BLaER1 treated with 17β-estradiol and CSF1 and Interleukin-3, amounts not matched to agents 10 nM and 100 nM (cell line): ENCODE measurements around the gene SYT6.
A peak's percentile ranks its signal among the peaks of the same experiment; 100 is the strongest.

Source experiments
- H3K27ac ChIP-seq, 11 experiments: shearing (Covaris generic); formaldehyde crosslinking; 2 replicates each; pipeline ENCODE4 v1.8.1; 2022
- H3K27me3 ChIP-seq, 11 experiments: shearing (Covaris generic); formaldehyde crosslinking; 2 replicates each; pipeline ENCODE4 v1.8.1; 2022
- H3K36me3 ChIP-seq, 11 experiments: shearing (Covaris generic); formaldehyde crosslinking; 2 replicates each; pipeline ENCODE4 v1.8.1; 2022
- H3K4me1 ChIP-seq, 10 experiments: shearing (Covaris generic); formaldehyde crosslinking; 2 replicates each; pipeline ENCODE4 v1.8.1; 2022
- H3K4me2 ChIP-seq, 11 experiments: shearing (Covaris generic); formaldehyde crosslinking; 2 replicates each; pipeline ENCODE4 v1.8.1; 2022
- H3K4me3 ChIP-seq, 10 experiments: shearing (Covaris generic); formaldehyde crosslinking; 2 replicates each; pipeline ENCODE4 v1.8.1; 2022
- H3K9ac ChIP-seq, 11 experiments: shearing (Covaris generic); formaldehyde crosslinking; 2 replicates each; pipeline ENCODE4 v1.8.1; 2022
- H3K9me3 ChIP-seq, 11 experiments: shearing (Covaris generic); formaldehyde crosslinking; replicated peaks in 1 of 11; 2 replicates each; pipeline ENCODE4 v1.8.1; 2022
- H4K20me1 ChIP-seq, 11 experiments: shearing (Covaris generic); formaldehyde crosslinking; 2 replicates each; pipeline ENCODE4 v1.8.1; 2022
- Cebpa-rat ChIP-seq, 11 experiments: shearing (Covaris generic); IDR thresholded peaks; 2 replicates each; pipeline ENCODE4 v1.8.1; 2022

SYT6 gene

DNA sequence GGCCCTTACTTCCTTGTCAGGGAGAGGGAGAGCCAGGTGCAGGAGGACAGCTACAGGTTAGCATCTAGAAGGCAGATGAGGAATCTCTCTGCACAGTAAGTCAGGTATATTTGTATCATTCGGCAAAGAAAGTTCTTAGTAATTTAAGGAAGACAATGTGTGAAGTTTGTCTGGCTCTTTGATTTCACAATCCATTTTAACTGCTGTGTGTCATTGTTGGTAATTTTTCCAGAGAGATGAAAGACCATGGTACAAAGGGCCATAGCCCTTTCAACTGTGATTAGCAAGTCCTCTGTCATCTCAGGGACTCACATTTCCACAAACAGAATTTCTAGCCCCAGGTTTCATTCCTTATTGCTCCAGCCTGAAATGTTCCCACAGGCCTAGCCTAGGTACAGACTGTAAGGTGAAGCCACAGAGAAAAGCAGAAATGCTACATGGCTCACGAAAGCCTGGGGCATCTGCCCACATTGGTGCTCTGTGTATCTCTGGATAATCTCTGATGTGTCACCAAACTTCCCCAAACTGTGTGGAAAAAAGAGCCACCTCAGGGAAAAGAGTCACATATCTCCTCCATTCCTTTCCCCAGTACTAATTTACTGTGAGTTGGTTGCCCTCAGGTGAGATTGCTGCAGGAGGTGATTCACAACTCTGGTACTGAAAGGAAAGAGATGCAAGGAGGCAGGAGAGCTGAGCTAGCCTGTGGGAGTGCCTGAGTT, 70.6 kb downstream of the SYT6 start:
- no peaks in the 10 kb centered on the region for H3K36me3 ChIP-seq
- no peak overlapping the region for H3K9ac ChIP-seq
- H3K9me3 ChIP-seq = no peaks in the 10 kb centered on the region; a peak in 1 of 22 replicates
- TF ChIP-seq Cebpa-rat (IDR thresholded peaks at IDR 0.05) = peak in 2 of 11 experiments; percentile 4 to 7; a peak in 1 of 22 replicates
- H3K4me2 ChIP-seq = 0 out of 22 replicates have a peak overlapping the region, but pooled peaks of 1 of the 11 experiments have one; percentile 19
- no peaks in the 10 kb centered on the region for H4K20me1 ChIP-seq
- H3K4me1 ChIP-seq = peaks cover 0 to 28% (median 0%) of the 10 kb centered on the region in 10 experiments; a peak in 8 of 20 replicates
- no peak overlapping the region for H3K4me3 ChIP-seq
- no peaks in the 10 kb centered on the region for H3K27me3 ChIP-seq
- H3K27ac ChIP-seq = no peak overlapping the region

GRCh38 chr1:114082304-114082630, 71.4 kb downstream of the SYT6 start:
- H3K9ac ChIP-seq = no peak overlapping the region
- no peaks in the 10 kb centered on the region for H3K9me3 ChIP-seq
- peaks cover 0 to 28% (median 0%) of the 10 kb centered on the region in 10 experiments; a peak in 8 of 20 replicates for H3K4me1 ChIP-seq
- H3K4me3 ChIP-seq = no peak overlapping the region
- H4K20me1 ChIP-seq = no peaks in the 10 kb centered on the region
- peak overlapping the region in 2 of 11 experiments; percentile 28 to 57; a peak in 2 of 22 replicates for H3K4me2 ChIP-seq
- H3K27me3 ChIP-seq = no peaks in the 10 kb centered on the region
- H3K36me3 ChIP-seq = no peaks in the 10 kb centered on the region
- no peak overlapping the region for H3K27ac ChIP-seq
- TF ChIP-seq Cebpa-rat (IDR thresholded peaks at IDR 0.05) = no peak

- Histone ChIP-seq H3K4me3 (no peak overlapping the region), H3K9ac (no peak overlapping the region), H3K27me3 (no peaks in the 10 kb centered on the region), H3K4me1 (peaks cover 0 to 28% (median 0%) of the 10 kb centered on the region in 10 experiments; a peak in 8 of 20 replicates), H3K9me3 (no peaks in the 10 kb centered on the region), H3K4me2 (peak overlapping the region in 2 of 11 experiments; percentile 28 to 57; a peak in 3 of 22 replicates), H4K20me1 (no peaks in the 10 kb centered on the region), H3K27ac (no peak overlapping the region), H3K36me3 (no peaks in the 10 kb centered on the region)
- TF ChIP-seq Cebpa-rat (IDR thresholded peaks at IDR 0.05) = no peak
Observed at GRCh38 chr1:114081437-114082303, 72.0 kb downstream of the SYT6 start.

- Histone ChIP-seq H3K4me1 (peaks cover 0 to 35% (median 7%) of the 10 kb centered on the region in 10 experiments; a peak in 14 of 20 replicates), H3K9me3 (no peaks in the 10 kb centered on the region), H3K4me2 (peak overlapping the region in 2 of 11 experiments; percentile 28 to 57; a peak in 3 of 22 replicates), H3K9ac (no peak overlapping the region), H3K27me3 (no peaks in the 10 kb centered on the region), H4K20me1 (no peaks in the 10 kb centered on the region), H3K27ac (no peak overlapping the region), H3K4me3 (no peak overlapping the region), H3K36me3 (no peaks in the 10 kb centered on the region)
- no peak for TF ChIP-seq Cebpa-rat (IDR thresholded peaks at IDR 0.05)
Observed at GRCh38 chr1:114080511-114081436, 72.9 kb downstream of the SYT6 start.

- Histone ChIP-seq H3K4me1 (peaks cover 0 to 44% (median 11%) of the 10 kb centered on the region in 10 experiments; a peak in 14 of 20 replicates), H3K4me2 (no peak overlapping the region), H3K9me3 (no peaks in the 10 kb centered on the region), H3K9ac (no peak overlapping the region), H3K27me3 (no peaks in the 10 kb centered on the region), H3K27ac (no peak overlapping the region), H3K4me3 (no peak overlapping the region), H4K20me1 (no peaks in the 10 kb centered on the region), H3K36me3 (no peaks in the 10 kb centered on the region)
- TF ChIP-seq Cebpa-rat (IDR thresholded peaks at IDR 0.05) = no peak
Observed at GRCh38 chr1:114079596-114080190, 74.0 kb downstream of the SYT6 start.

- peaks cover 0 to 40% (median 11%) of the 10 kb centered on the region in 10 experiments; a peak in 14 of 20 replicates for H3K4me1 ChIP-seq
- H3K4me2 ChIP-seq = peak overlapping the region in 3 of 11 experiments; percentile 23 to 26 (median 24); a peak in 4 of 22 replicates
- peaks cover under 1 to 10% (median 7%) of the 10 kb centered on the region in 11 experiments; a peak in 20 of 22 replicates for H3K9me3 ChIP-seq
- no peak for TF ChIP-seq Cebpa-rat (IDR thresholded peaks at IDR 0.05)
- no peak overlapping the region for H3K27ac ChIP-seq
- H3K27me3 ChIP-seq = no peaks in the 10 kb centered on the region
- H3K9ac ChIP-seq = no peak overlapping the region
- no peaks in the 10 kb centered on the region for H3K36me3 ChIP-seq
- no peaks in the 10 kb centered on the region for H4K20me1 ChIP-seq
- no peak overlapping the region for H3K4me3 ChIP-seq
Observed at GRCh38 chr1:114078116-114078515, 75.6 kb downstream of the SYT6 start.

DNA sequence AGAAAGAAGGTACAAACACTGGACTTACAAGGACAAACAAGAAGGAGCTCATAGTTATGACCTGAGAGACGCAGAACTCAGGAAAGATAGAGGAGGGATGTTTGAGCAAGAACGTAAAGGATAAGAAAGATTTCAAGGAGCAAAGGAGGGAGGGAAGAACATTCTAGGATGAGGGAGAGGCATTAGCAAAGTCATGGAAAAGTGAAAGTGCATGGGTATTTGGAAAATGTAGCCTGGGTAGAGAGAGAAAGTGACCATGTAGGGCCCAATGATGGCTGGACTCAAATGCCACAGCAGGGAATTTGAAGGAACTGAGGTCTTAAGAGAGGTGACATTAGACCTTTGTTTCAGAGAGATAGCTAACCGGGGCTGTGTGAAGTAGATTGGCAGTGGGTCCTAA, 76.5 kb downstream of the SYT6 start:
- no peak overlapping the region for H3K9ac ChIP-seq
- H4K20me1 ChIP-seq = no peaks in the 10 kb centered on the region
- no peak overlapping the region for H3K4me3 ChIP-seq
- H3K36me3 ChIP-seq = peaks cover 0 to 8% (median 0%) of the 10 kb centered on the region in 11 experiments; a peak in 2 of 22 replicates
- H3K27ac ChIP-seq = no peak overlapping the region
- no peaks in the 10 kb centered on the region for H3K27me3 ChIP-seq
- TF ChIP-seq Cebpa-rat (IDR thresholded peaks at IDR 0.05) = no peak
- no peak overlapping the region for H3K4me2 ChIP-seq
- peaks cover 10 to 19% (median 16%) of the 10 kb centered on the region in 11 experiments for H3K9me3 ChIP-seq
- H3K4me1 ChIP-seq = peaks cover 0 to 31% (median 11%) of the 10 kb centered on the region in 10 experiments; a peak in 14 of 20 replicates

- Histone ChIP-seq H3K4me3 (no peak overlapping the region), H3K27me3 (no peaks in the 10 kb centered on the region), H3K36me3 (peaks cover 0 to 8% (median 0%) of the 10 kb centered on the region in 11 experiments; a peak in 2 of 22 replicates), H4K20me1 (no peaks in the 10 kb centered on the region), H3K9ac (no peak overlapping the region), H3K4me2 (peak overlapping the region in 8 of 11 experiments; percentile 11 to 52 (median 33); a peak in 12 of 22 replicates), H3K9me3 (peaks cover 19 to 28% (median 24%) of the 10 kb centered on the region in 11 experiments), H3K27ac (no peak overlapping the region), H3K4me1 (peaks cover 0 to 23% (median 11%) of the 10 kb centered on the region in 10 experiments; a peak in 14 of 20 replicates)
- TF ChIP-seq Cebpa-rat (IDR thresholded peaks at IDR 0.05) = no peak
Observed at GRCh38 chr1:114076308-114076707, 77.4 kb downstream of the SYT6 start.
